Fibroblast of skin of abdomen (primary cell): ENCODE data around the gene RAX2. TPM values are rescaled to one million over a fixed set of nuclear protein-coding genes. Genes with fewer than 3 reads are reported as not detected.
"Not testable (repeated sequence)": the region's sequence is repeated elsewhere in the genome, so short reads cannot be mapped to it uniquely, and the experiment has no call there.

Experiments
- DNase-seq: peaks from one replicate; pipeline ENCODE4 v3.0.0-alpha.2; 2013
- polyA plus RNA-seq, 2 experiments: library from polyadenylated mRNA; unstranded; fragments of 120-200 nt; gene quantifications; one replicate each; pipeline ENCODE4 v1.2.1, GENCODE V29; 2013; ENCODE audit not compliant: insufficient read length in 2 of 2

RAX2 gene
- not detected for polyA plus RNA-seq (2013, experiment 1 of 2; ENCODE audit: insufficient read length)
- not detected for polyA plus RNA-seq (2013, experiment 2 of 2; ENCODE audit: insufficient read length)

DNA sequence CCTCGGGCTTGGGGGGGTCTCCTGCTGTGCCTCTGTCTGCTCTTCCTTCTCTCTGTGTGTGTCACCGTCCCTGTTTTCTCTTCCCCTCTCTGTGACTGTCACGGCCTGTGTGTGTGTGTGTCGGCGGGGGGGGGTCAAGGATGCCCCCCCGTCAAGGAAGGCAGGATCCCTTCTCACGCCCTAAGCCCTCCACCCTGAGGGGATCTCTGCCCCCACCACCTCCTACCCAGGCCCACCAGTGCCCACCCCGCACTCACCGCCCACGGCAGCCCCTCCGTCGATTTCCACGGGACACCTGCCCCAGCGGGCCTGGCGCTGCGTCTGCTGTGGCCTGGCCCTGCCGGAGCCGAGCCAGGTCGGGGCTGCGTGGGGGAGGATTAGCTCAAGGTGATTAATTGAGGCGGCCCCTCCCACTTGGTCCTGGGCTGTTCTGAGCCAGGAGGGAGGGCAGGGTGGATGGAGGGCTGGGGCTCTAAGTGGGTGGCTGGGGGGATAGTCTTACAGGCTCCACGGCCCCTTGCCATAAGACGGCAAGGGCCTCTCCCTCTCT, at the start of gene RAX2:
TSS of gene RAX2 (minus strand) at position 323 of the 550 bp plus-strand sequence. CDS start 486 bp downstream, outside the sequence.
- DNase-seq = no peak

DNA sequence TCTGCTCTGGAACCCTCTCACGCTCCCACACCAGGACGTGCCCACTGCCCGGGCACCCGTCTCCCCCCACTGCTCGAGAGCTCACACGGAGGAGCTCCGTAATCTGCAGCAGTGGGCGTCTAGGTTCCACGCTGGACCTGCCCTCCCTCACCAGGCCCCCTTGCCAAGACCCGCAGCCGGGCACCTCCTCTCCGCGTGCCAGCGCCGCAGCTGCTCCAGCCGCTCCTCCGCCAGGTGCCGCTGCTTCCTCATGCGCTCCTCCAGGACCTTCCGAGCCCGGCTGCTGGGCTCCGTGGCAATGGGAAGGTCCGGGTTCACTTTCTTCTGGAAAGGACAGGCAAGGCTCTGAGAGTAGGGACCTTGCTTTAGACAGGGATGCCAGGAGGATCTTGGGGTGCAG, 49.1 kb upstream of the RAX2 start:
- DNase-seq = no peak

GRCh38 chr19:3819989-3820388, 48.0 kb upstream of the RAX2 start:
- DNase-seq = no peak

- DNase-seq = no peak
Observed at GRCh38 chr19:3818918-3819317, 46.9 kb upstream of the RAX2 start.

GRCh38 chr19:3818466-3818865, 46.4 kb upstream of the RAX2 start:
- peak; percentile 5 for DNase-seq

GRCh38 chr19:3817761-3818160, 45.7 kb upstream of the RAX2 start:
- no peak for DNase-seq

DNA sequence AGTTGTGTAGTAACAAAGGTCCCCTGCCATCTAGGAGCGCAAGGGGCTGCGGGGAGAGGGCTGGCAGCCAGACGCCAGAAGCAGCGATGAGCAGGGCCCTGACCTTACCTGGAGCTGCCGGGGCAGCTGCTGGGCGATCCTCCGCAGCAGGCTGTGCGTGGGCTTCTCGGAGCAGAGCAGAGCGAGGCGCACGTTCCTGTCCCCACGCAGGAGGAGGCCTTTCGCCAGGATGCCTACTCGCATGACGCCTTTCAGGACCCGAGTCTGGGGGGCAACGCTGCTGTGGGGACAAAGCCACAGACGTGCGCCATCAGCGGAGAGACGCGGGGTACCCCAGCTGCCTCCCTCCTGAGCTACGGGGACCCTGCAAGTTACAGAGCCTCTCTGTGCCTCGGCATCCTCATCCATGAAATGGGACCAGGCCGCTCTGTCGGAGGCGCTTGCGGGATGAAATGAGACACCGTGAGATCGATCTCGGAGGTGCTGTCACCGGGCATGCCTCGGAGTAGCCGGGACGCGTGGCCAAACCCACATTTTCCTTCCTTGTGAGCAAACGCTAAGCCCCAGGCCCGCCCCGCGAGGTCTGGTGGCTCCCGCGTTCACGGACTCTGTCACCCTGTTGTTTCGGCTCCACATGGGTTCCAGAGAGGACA, 44.7 kb upstream of the RAX2 start:
- DNase-seq = no peak

- DNase-seq = not testable (repeated sequence)
Observed at GRCh38 chr19:3816148-3816547, 44.1 kb upstream of the RAX2 start.

GRCh38 chr19:3814648-3815047, 42.6 kb upstream of the RAX2 start:
- DNase-seq = no peak

DNA sequence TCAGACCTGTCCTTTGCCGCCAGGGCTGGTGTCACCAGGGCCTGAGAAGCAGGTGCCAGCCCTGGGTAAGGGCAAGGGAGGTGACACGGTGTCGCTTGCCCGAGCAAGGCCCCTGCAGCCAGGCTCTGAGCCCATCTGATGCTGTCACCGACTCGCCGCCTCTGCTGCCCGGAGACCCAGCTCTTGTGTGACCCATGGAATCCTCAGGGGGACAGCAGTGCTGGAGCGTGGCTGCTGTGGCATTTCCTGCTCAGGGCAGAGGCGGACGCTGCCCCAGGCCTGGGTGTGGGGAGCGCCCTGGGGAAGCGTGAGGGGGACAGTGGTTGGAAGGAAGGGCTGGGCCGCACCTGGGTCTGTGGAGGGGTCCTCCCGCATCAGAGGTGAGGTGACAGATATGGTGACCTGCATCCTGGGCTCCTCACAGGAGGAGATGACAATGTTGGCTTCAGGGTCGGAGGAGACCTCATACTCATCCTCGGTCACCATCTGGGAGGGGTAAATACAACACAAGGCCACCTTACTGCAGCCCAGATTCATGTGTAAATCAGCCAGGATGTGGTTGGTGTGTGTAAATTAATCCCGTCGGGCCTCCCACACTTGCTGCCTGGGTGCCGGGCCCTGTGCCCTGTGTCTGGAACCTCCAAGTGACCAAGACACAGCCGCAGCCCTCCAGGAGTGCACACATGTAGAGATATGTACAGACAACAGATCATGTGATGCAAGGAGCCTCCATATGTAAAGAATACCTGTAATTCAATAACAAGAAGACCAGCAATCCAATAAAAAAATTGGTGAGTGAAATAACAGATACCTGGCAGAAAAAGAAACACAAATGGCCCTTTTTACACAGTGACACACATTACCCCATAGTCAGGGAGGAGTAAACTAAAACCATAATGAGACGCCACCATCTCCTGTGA, 41.7 kb upstream of the RAX2 start:
- no peak for DNase-seq

DNA sequence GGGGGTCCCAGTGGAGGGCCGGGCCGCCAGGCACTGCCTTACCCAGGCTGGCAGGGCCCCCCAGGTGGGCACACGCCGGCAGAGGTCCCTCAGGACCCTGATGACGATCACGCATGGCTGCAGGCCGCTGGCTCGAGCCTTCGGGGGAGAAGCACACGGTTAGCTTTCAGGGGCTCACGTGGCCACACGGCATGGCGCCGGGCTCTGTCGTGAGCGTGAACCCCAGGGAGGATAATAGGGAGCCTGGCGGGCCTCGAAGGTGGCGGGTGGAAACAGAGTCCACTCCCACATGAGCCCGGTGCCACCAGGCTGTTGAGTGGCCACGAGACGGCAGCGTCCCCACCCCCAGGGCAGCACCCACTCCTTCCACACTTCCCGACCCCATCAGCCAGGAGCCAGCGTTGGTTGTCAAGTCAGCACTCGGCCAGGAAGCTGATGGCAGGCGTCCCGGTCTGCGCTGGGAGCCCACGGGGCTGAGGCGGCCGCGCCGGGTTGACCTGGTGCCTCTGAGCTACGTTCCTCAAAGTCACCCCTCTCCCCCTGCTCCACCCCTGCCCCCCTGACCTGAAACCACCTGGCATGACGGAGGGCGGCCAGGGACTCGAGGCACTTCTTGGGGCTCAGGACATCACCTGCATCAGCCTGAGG, 38.8 kb upstream of the RAX2 start:
- no peak for DNase-seq

GRCh38 chr19:3809881-3810707, 38.1 kb upstream of the RAX2 start:
- no peak for DNase-seq

GRCh38 chr19:3808420-3809143, 36.6 kb upstream of the RAX2 start:
- DNase-seq = no peak

DNA sequence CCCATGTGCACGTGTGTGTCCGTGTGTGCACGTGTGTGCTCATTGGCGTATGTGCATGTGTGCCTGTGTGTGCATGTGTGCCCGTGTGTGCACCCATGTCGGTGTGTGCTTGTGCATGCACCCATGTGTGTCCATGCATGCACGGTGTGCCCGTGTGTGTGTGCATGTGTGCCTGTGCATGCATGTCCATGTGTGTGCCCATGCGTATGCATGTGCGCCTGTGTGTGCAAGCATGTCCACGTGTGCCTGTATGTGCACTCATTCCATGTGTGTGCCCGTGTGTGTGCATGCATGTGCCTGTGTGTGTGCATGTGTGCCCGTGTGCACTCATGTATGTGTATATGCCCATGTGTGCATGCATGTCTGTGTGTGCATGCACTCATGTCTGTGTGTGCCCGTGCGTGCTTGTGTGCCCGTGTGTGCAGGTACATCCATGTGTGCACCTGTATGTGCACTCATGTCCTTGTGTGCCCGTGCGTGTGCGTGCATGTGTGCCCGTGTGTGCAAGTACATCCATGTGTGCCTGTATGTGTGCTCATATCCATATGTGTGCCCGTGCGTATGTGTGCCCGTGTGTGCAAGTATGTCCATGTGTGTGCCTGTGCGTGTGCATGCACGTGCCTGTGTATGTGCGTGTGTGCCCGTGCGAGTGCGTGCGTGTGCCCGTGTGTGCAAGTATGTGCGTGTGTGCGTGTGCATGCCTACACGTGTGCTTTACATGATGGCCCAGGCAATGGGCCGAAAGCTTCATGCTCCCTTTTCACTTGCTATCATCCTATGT, 35.7 kb upstream of the RAX2 start:
- DNase-seq = no peak

DNA sequence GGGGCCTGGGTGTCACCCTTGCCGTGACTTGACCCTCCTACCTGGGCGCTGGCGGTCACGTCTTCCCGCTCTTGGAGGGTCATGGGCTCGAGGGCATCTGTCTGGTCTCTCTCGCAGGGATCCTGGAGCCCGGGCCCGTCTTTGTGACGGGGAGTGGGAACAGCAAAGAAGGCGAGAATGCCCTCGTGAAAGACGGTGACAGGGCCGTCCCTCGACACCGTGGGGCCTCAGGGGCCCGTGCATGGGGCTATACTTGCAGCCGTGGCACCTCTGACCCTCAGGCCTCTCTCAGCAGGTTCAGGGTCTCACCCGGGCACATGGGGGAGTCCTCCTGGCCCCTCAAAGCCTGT, 35.1 kb upstream of the RAX2 start:
- DNase-seq = no peak

- no peak for DNase-seq
Observed at GRCh38 chr19:3805859-3806258, 33.8 kb upstream of the RAX2 start.

DNA sequence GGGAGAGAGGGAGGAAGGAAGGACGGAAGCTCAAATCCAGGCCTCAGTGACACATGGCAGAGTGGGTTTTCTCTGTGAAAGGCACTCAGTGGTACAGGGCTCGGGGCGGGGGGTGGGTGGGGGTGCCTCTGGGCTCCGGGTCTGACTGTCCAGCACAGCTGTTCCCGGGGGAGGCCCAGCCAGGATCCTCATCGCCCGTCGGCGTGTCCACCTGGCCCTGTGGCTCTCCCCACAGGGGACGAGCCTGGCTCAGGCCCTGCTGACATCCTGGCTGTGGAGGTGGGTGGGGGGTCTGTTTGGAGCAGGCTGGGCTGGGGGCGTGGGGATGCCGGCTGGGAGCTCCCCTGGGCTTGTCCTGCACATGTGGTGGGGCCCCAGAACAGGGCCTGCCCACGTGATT, 32.4 kb upstream of the RAX2 start:
- DNase-seq = no peak

DNA sequence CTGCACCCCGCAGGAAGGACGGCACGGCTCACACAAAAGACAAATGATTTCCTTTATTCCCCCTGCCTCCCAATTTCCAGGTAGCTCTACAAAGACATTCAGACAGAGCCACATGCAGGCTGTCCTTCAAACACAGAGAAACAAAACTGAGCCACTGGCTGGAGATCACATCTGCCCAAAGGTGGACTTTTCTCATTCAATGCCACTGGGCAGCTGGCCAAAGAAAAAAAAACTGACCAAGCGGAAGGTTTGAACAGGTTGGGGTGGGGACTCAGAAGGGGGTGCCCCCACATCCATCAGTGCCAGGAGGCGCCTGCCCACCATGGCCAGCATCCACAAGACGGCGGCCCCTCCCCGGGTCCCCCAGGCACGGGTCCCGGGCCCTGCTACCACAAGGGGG, 32.0 kb upstream of the RAX2 start:
- DNase-seq = no peak

GRCh38 chr19:3803114-3803888, 31.3 kb upstream of the RAX2 start:
- no peak for DNase-seq
